Stimulated activated CD8-positive, alpha-beta memory T cell treated with anti-CD3 and anti-CD28 coated beads, Interleukin-4, amount 100 ng/mL, for 48 hours (primary cell): ENCODE results near the gene PRH2.

Experiments used
- DNase-seq: peaks from one replicate; pipeline ENCODE4 v3.0.0-alpha.2; 2020

Gene PRH2

DNA sequence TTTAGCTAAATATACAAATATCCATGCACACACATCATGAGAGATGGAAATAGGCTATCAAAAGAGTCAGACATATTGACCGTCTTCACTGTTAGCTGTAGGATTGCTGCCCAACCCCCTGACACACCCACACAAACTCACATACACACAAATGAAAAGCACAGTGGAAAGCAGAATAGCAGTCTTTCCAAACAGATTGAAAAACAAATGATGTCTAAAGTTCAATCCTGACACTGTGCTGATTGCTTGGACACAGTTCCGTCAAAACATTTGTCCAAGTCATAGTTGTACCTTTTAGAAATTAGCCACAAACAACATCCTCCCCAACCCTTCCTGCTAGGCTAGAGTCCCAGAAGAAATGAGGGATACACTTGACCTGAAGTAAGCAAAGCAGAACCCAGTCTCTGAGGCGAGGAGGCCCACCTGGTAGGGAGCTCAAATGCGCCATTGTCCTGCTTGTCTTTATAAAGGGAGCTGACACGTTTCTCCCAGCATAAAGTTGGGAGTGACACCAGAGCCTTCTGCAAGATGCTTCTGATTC is at the start of gene PRH2:
PRH2 (plus strand) TSS at position 491 of the 541 bp plus-strand sequence; CDS start at position 529, 38 bp downstream.
- DNase-seq = no peak

DNA sequence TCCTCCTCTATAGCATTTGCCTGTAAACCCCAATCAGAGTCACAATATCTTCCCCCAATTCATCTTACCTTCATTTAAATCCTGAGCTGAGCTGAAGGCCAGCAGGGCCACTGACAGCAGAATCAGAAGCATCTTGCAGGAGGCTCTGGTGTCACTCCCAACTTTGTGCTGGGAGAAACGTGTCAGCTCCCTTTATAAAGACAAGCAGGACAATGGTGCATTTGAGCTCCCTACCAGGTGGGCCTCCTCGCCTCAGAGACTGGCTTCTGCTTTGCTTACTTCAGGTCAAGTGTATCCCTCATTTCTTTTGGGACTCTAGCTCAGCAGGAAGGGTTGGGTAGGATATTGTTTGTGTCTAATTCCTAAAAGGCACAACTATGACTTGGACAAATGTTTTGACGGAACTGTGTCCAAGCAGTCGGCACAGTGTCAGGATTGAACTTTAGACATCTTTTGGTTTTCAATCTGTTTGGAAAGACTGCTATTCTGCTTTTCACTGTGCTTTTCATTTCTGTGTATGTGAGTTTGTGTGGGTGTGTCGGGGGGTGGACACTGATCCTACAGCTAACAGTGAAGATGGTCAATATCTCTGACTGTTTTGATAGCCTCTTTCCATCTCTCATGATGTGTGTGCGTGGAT is 44.8 kb upstream of the PRH2 start, which contains the start of gene PRH1:
PRH1 (minus strand) TSS at position 170 of the 640 bp plus-strand sequence; CDS start at position 132, 38 bp downstream.
- no peak for DNase-seq

GRCh38 chr12:10889226-10889625 is 39.8 kb upstream of the PRH2 start:
- DNase-seq = no peak

DNA sequence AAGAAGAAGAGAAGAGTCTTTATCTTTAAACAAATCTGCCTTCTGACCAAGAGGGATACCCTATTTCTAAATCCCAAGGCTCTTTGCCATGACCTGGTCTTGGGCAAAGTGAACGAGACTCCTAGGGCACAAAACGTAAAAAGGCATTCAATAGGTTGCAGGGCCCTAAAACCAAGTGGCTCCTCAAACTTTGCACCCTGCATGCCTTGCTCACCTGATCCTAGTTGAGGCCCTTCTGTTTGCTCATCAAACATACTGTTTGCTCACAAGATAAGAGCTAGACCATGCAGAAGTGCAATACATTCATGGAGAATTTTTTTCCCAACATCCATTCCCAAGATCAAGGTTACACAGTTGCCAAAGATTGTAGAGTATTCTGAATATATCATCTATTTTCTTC is 37.1 kb upstream of the PRH2 start:
- DNase-seq = no peak

- DNase-seq = no peak
Observed at GRCh38 chr12:10896854-10897253, 32.2 kb upstream of the PRH2 start.

DNA sequence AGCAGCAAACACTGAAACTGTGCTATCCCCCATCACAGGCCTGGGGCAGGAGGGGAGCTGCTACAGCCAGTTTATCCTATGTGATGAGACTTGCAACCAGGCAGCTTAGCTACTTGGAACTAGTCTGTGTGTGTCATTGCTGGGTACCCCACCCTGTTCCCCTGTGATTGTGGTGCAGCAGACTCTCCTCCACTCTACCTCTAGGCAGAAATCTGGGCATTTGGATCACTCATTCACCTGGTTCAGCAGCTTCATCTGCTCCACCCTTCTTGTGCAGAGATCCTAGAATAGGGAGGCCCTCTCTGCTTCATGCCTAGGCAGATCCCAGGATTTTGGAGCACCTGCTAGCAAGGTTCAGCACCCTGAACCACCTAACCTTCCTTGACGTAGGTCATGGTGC is 28.5 kb upstream of the PRH2 start:
- DNase-seq = no peak

DNA sequence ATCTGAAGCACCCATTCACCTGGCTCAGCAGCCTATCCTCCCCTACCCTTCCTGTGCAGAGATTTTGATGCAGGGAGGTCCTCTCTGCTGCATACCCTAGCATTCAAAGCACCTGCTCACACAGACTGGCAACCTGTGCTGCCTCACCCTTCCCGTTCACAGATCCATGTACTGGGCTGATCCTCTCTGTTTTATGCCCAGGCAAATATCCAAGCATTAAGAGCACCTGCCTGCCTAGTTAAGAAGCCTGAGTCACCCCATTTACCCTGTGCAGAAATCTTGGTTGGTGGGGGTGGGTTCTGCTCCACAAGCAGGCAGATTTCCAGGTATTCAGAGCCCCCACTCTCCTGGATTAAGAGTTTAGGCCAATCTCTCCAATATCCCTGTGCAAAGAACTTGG is 28.1 kb upstream of the PRH2 start:
- DNase-seq = no peak

DNA sequence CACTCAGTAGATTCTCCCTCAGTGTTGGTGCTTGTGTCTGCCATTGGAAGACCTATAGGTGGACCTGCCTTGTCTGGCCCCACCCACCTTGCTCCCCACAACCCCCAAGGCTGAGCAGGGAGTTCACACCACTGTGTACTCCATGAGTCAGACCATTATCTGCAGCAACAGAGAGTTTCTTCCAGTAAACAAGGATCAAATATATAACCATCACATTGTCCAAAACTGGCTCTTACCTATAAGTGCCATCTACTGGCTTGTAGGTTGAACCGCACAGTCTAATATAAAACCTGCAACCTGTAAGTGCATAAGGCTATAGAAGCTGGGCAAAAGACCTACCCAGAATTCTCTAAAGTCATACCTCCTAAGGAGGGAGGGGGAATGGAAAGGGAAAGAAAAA is 27.6 kb upstream of the PRH2 start:
- DNase-seq = no peak

- DNase-seq = no peak
Observed at GRCh38 chr12:10904686-10905085, 24.4 kb upstream of the PRH2 start.

DNA sequence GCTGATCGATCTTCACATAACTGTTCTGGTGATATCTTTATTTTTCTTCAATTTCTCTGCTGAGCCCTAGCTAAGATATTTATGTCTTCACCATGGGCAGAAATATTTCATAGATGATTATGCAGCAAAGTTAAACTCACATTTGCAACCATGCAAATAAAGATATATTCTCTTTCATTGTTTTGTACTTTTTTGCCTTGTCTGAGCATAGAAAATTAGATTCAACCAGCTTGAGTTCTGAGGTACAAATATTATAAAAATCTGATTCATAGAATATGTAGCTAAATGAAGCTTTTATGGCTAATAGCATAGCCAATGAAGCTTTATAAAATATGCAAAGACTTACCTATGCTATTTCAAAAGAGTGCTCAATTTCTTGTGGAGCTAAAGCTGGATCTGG is 19.6 kb upstream of the PRH2 start, which contains the start of gene TAS2R13:
TAS2R13 (minus strand) TSS at position 101 of the 400 bp plus-strand sequence. CDS start 264 bp downstream, outside the sequence.
- DNase-seq = no peak

GRCh38 chr12:10910380-10910779 is 18.7 kb upstream of the PRH2 start:
- DNase-seq = no peak

GRCh38 chr12:10919809-10920208 is 9.2 kb upstream of the PRH2 start:
- no peak for DNase-seq

DNA sequence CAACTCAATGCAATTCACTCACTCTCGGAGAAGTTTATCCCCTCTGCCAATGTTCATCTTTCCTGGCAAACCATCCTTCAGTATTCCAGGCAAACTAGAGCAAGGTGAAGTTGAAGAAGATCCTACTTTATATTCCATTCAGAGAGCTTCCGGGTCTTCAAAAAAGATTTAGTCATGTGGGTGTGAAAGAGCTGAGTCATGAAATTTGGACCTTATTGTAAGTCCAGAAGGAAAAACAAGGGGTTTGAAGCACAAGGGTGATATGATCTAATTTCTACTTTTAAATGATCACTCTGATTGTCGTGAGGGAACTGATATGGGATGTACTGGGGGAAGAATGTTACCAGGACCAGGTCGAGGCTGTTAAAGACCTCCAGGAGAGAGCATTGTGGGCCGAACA is 2.8 kb upstream of the PRH2 start:
- no peak for DNase-seq

DNA sequence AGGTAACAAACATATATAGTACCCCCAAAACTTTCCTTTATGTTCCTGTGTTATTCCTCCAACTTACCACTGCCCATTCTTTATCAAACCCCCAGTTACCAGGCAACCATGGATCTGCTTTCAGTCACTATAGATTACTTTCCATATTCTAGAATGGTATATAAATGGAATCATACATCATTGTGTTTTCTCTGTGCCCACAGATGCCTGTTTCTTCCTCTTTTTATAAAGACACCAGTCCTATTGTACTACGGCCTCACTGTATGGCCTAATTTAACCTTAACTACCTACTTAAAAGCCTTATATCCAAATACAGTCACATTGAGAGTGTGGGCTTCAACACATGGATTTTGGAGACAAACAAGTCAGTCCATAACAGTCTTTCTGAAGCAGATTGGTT is 7.5 kb downstream of the PRH2 start:
- DNase-seq = no peak

DNA sequence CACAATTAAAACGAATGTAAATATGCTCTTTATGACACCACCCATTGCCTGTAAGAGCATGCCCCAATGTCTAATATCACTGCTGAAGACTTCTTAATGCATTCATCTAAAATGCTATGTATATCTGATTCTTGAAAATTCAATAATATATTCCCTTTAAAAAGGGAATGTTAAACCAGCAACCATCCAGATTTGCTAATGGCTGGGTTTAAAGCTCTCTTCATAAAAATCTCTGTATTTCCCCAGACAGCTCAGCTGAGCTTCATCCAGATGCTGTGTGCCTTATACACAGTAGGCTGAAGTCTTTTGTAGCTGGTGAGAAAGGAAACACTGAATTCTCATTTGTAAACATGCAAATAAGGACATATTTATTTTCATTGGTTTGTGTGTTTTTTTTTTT is 10.1 kb downstream of the PRH2 start, which contains the start of gene TAS2R14:
TAS2R14 (minus strand) TSS at position 101 of the 400 bp plus-strand sequence; CDS start at position 45, 56 bp downstream.
- no peak for DNase-seq

GRCh38 chr12:10940389-10940788 is 11.4 kb downstream of the PRH2 start:
- DNase-seq = no peak

DNA sequence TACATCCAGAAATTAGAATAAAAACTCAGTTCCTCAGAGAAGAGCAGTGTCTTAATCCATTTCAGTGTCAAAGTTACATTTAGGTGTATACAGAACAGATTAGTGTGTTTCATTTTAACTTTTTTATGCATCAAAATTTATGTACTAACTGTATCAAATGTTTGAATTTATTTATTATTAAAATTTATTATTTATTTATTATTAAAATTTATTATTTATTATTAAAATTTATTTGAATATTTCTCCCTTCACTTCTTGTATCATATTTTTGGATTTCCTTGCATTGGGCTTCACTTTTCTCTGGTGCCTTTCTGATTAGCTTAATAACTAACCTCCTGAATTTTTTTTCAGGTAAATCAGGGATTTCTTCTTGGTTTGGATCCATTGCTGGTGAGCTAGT is 12.3 kb downstream of the PRH2 start:
- no peak for DNase-seq

DNA sequence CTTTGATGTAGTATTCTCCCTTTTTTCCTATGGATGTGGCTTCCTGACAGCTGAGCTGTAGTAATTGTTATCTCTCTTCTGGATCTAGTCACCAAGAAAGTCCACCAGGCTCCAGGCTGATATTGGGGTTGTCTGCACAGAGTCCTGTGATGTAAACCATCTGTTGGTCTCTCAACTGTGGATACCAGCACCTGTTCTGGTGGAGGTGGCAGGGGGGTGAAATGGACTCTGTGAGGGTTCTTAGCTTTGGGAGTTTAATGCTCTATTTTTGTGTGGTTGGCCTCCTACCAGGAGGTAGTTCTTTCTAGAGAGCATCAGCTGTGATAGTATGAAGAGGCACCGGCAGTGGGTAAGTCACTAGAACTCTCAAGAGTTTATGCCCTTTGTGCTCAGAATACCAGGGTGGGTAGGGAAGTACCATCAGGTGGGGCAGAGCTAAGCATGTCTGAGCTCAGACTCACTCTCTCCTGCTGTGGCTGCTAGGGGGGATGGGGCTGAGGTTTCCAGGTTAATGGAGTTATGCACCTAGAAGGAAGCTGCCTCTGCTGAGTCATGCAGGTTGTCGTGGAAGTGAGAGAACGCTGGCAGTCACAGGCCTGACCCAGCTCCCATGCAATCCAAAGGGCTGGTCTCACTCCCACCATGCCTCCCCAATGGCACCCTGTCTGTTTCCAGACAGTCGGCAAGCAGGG is 13.0 kb downstream of the PRH2 start:
- DNase-seq = no peak

GRCh38 chr12:10943167-10943566 is 14.1 kb downstream of the PRH2 start:
- DNase-seq = no peak

GRCh38 chr12:10952645-10953044 is 23.6 kb downstream of the PRH2 start:
- no peak for DNase-seq

GRCh38 chr12:10956085-10956484 is 27.0 kb downstream of the PRH2 start:
- no peak for DNase-seq

DNA sequence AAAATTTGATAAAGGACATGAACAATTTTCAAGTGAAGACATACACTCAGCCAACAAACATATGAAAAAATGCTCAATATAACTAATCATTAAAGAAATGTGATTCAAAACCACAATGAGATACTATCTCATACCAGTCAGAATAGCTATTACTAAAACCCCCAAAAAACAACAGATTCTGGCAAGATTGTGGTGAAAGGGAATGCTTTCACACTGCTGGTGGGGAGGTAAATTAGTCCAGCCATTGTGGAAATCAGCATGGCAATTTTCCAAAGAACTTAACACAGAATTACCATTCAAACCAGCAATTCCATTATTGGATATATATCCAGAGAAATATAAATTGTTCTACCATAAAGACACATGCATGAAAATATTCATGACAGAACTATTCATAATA is 28.7 kb downstream of the PRH2 start:
- no peak for DNase-seq

DNA sequence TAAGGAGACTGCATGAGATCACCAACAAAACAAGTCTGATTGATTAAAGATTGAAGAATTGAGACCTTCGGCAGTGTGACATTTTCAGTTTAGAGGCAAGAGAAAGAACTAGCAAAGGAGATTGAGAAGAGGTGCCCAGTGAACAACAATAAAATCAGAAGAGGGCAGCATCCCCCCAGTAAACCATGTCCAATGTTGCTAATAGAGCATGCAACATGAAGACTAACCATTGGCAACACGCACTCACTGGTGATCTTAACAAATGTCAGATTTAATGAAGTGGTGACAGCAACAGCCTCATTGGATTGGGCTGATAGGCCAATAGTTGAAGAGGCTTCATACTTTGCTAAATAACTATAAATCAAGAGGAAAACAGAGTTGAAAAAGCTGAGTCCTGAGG is 30.8 kb downstream of the PRH2 start:
- no peak for DNase-seq

GRCh38 chr12:10960211-10960610 is 31.2 kb downstream of the PRH2 start:
- no peak for DNase-seq
